ENCODE results near the gene NACA. TPM values are rescaled to one million over a fixed set of nuclear protein-coding genes. Genes with fewer than 3 reads are reported as not detected.

The NACA gene
- total RNA-seq, 1 experiment from 2014 or later, result 896 TPM

- no peak for ATAC-seq
- Histone ChIP-seq H3K4me3 (replicated peaks in 1 of 2; ENCODE audit: low read depth in 1 of 2, low read length in 2 of 2) (no peak overlapping the region), H3K9ac (ENCODE audit: low read length) (no peak overlapping the region), H3K4me1 (ENCODE audit: control insufficient read depth in 1 of 2, insufficient read depth in 2 of 2, low read length in 2 of 2) (no peaks in the 10 kb centered on the region), H3K9me3 (ENCODE audit: control insufficient read depth in 1 of 2, insufficient read depth in 1 of 2, low read depth in 1 of 2, low read length in 2 of 2) (peaks cover 3 to 15% of the 10 kb centered on the region in 2 experiments; a peak in 2 of 4 replicates), H3K27ac (ENCODE audit: low read depth, low read length) (no peak overlapping the region), H4K20me1 (ENCODE audit: insufficient read depth) (no peaks in the 10 kb centered on the region), H3K36me3 (ENCODE audit: control insufficient read depth in 1 of 2, insufficient read depth in 2 of 2, low read length in 2 of 2) (no peaks in the 10 kb centered on the region), H3K79me2 (ENCODE audit: insufficient read depth, low read length) (no peaks in the 10 kb centered on the region), H3K27me3 (ENCODE audit: insufficient read depth, low read length) (no peaks in the 10 kb centered on the region), H3K9me2 (ENCODE audit: insufficient read depth) (no peaks in the 10 kb centered on the region), H3K4me2 (ENCODE audit: low read length) (no peak overlapping the region), H2AFZ (ENCODE audit: low read depth, low read length, poor library complexity, severe bottlenecking) (no peak overlapping the region)
- CTCF ChIA-PET, result interaction anchor here (1.1 to 1.6 kb wide), 3 partner anchors 8 to 226 kb away, joined by 3 to 7 read pairs (median 4); no protein-coding TSS in a partner anchor
- BruUV-seq (replicated peaks), result no TSS peak
- DNase-seq (ENCODE audit: low read depth, low spot score), result no peak
- RAD21 ChIA-PET (ENCODE audit: low non-redundant PET in 1 of 2, low total read pairs in 2 of 2, uncharacterized antibody in 2 of 2, unreplicated experiment in 2 of 2), result no interaction called here
- POLR2A ChIA-PET, result interaction anchor here (0.6 kb wide), 1 partner anchor 125 kb away, joined by 3 read pairs; no protein-coding TSS in a partner anchor
- no peak for TF ChIP-seq TCF7L2 (IDR thresholded peaks at IDR 0.05; ENCODE audit: borderline replicate concordance, extremely low read depth, insufficient read depth, insufficient read length)
- no peak for TF ChIP-seq ELF1 (IDR thresholded peaks at IDR 0.05; ENCODE audit: borderline replicate concordance, low read depth)
- no peak for TF ChIP-seq SIN3A (IDR thresholded peaks at IDR 0.05; ENCODE audit: low read depth)
- no peak for TF ChIP-seq SP1 (IDR thresholded peaks at IDR 0.05; ENCODE audit: low read depth)
- TF ChIP-seq POLR2A (IDR thresholded peaks at IDR 0.05; ENCODE audit: borderline replicate concordance, extremely low read depth, insufficient read depth, insufficient read length), result no peak
- no peak for TF ChIP-seq YY1 (IDR thresholded peaks at IDR 0.05; ENCODE audit: extremely low read depth, insufficient replicate concordance, low read depth, low read length)
- TF ChIP-seq JUND (IDR thresholded peaks at IDR 0.05), result no peak
- no peak for TF ChIP-seq MAX (IDR thresholded peaks at IDR 0.05)
- no peak for TF ChIP-seq ZFX (IDR thresholded peaks at IDR 0.05)
- TF ChIP-seq CTCF (IDR thresholded peaks at IDR 0.05 in 2 of 3, conservative IDR thresholded peaks at IDR 0.05 in 1 of 3; ENCODE audit: borderline replicate concordance in 1 of 3, insufficient read depth in 1 of 3, low read depth in 2 of 3, low read length in 2 of 3), result no peak
- no peak for TF ChIP-seq ZBTB33 (IDR thresholded peaks at IDR 0.05; ENCODE audit: extremely low read depth, insufficient replicate concordance, low read length)
- no peak for TF ChIP-seq ZNF274 (IDR thresholded peaks at IDR 0.05; ENCODE audit: low read depth, low read length)
- intact Hi-C loops (cut with micrococcal nuclease), result loop anchor here (2.0 kb wide), 1 partner anchor 225 kb away; no protein-coding TSS in a partner anchor
These were observed 36.7 kb upstream of the NACA start for GRCh38 chr12:56761812-56762211.

Data from HCT116 (cell line).